ENCODE measurements around the gene COL20A1. TPM values are rescaled to one million over a fixed set of nuclear protein-coding genes. Genes with fewer than 3 reads are reported as not detected.

COL20A1 gene
- total and polyA plus RNA-seq, 2 of the 13 experiments (the other 11 are each of a cell fraction or from before 2014, with no cell fraction given): not detected

GRCh38 chr20:63277466-63278272 is 15.3 kb upstream of the COL20A1 start:
- in situ Hi-C loops (cut with HindIII; ENCODE audit: extremely low pct_ligation_motif_present, low pct_unique_long_range_greater_than_20kb): no loop called here
- no peak overlapping the region for H3K4me3 ChIP-seq (replicated peaks in 1 of 3; ENCODE audit: insufficient read depth in 1 of 3, low read depth in 2 of 3, low read length in 3 of 3)
- H4K20me1 ChIP-seq (ENCODE audit: insufficient read depth, low read length): peaks cover 33% of the 10 kb centered on the region
- H2AFZ ChIP-seq (ENCODE audit: low read length): no peak overlapping the region
- ChIA-PET POLR2A (no interaction called here), CTCF (ENCODE audit: low intra/inter-chr PET ratio, low total read pairs) (no interaction called here)
- H3K9ac ChIP-seq (ENCODE audit: insufficient read depth, low read depth, low read length): no peak overlapping the region
- no peak for ATAC-seq
- no peaks in the 10 kb centered on the region; a peak in 1 of 5 replicates for H3K27me3 ChIP-seq (ENCODE audit: control insufficient read depth in 1 of 2, insufficient read depth in 2 of 2, low read length in 2 of 2)
- BruUV-seq (replicated peaks): no TSS peak
- DNase-seq (ENCODE audit: low spot score): no peak
- WGBS (ENCODE audit: low lambda C conversion rate): 97% methylated on average over 30 of the region's 30 CpGs
- H3K79me2 ChIP-seq (ENCODE audit: insufficient read depth, low read length): peaks cover 41% of the 10 kb centered on the region
- peaks cover 13% of the 10 kb centered on the region for H3K4me1 ChIP-seq (ENCODE audit: insufficient read depth, low read length)
- no peaks in the 10 kb centered on the region for H3K9me3 ChIP-seq (ENCODE audit: low read length)
- intact Hi-C loops (cut with micrococcal nuclease; ENCODE audit: unreplicated experiment): no loop called here
- no peak overlapping the region for H3K4me2 ChIP-seq (ENCODE audit: low read depth, low read length)
- no peak for FAIRE-seq
- H3K36me3 ChIP-seq (replicated peaks in 1 of 2; ENCODE audit: control insufficient read depth in 1 of 2, insufficient read depth in 2 of 2, low read length in 2 of 2): peaks cover 50 to 72% of the 10 kb centered on the region in 2 experiments
- H3K27ac ChIP-seq (ENCODE audit: extremely low read length, insufficient read depth, low read length): no peak overlapping the region
- TF ChIP-seq ZBTB26 (CRISPR knock-in tag; IDR thresholded peaks at IDR 0.05; ENCODE audit: borderline replicate concordance): no peak
- peak; percentile 32 for TF ChIP-seq HNRNPLL (IDR thresholded peaks at IDR 0.05; ENCODE audit: low read depth, low read length, poor library complexity, severe bottlenecking)
- no peak for TF ChIP-seq HOMEZ (CRISPR knock-in tag; IDR thresholded peaks at IDR 0.05; ENCODE audit: low read depth)
- TF ChIP-seq RBFOX2 (IDR thresholded peaks at IDR 0.05; ENCODE audit: low read depth, low read length): peak; percentile 29
- TF ChIP-seq SOX5 (CRISPR knock-in tag; IDR thresholded peaks at IDR 0.05; ENCODE audit: borderline replicate concordance): no peak
- TF ChIP-seq ZHX2 (IDR thresholded peaks at IDR 0.05; ENCODE audit: low read depth): no peak
- no peak for TF ChIP-seq ZHX2 (CRISPR knock-in tag; IDR thresholded peaks at IDR 0.05; ENCODE audit: borderline replicate concordance)
- TF ChIP-seq ISX (CRISPR knock-in tag; conservative IDR thresholded peaks at IDR 0.05): no peak
- TF ChIP-seq FOXO4 (CRISPR knock-in tag; conservative IDR thresholded peaks at IDR 0.05): 0 out of 2 replicates have a peak, but pooled peaks have one; percentile 57
- peak; percentile 51 for TF ChIP-seq AGO2 (optimal IDR thresholded peaks at IDR 0.05; ENCODE audit: low read depth, low read length)
- TF ChIP-seq PHF5A (CRISPR knock-in tag; IDR thresholded peaks at IDR 0.05; ENCODE audit: low read depth, unreplicated experiment): no peak
- TF ChIP-seq IRF1 (CRISPR knock-in tag; IDR thresholded peaks at IDR 0.05; ENCODE audit: low read depth): no peak
